Endodermal cell (in vitro differentiated cells): Measurements from ENCODE around the gene GPR3. TPM values are rescaled to one million over a fixed set of nuclear protein-coding genes. Genes with fewer than 3 reads are reported as not detected.
A peak's percentile ranks its signal among the peaks of the same experiment; 100 is the strongest.

Experiments used
- DNase-seq: peaks from one replicate; pipeline ENCODE4 v3.0.0-alpha.2; 2017
- H3K27ac ChIP-seq: 2 replicates; pipeline ENCODE4 v1.5.1; 2013; ENCODE audit warnings: mild to moderate bottlenecking, low read depth, low read length, moderate library complexity
- H3K27me3 ChIP-seq: 2 replicates; pipeline ENCODE4 v1.6.1; 2013; ENCODE audit warnings: mild to moderate bottlenecking, low read length, moderate library complexity; ENCODE audit not compliant: insufficient read depth, control insufficient read depth, poor library complexity, severe bottlenecking
- H3K36me3 ChIP-seq: 2 replicates; pipeline ENCODE4 v1.7.0; 2013; ENCODE audit warnings: mild to moderate bottlenecking, low read length, moderate library complexity; ENCODE audit not compliant: control insufficient read depth, insufficient read depth
- H3K4me1 ChIP-seq: one replicate; pipeline ENCODE4 v1.7.0; 2013; ENCODE audit warnings: low read length; ENCODE audit not compliant: control insufficient read depth, insufficient read depth
- H3K4me3 ChIP-seq: 2 replicates; pipeline ENCODE4 v1.5.1; 2013; ENCODE audit warnings: mild to moderate bottlenecking, low read length, moderate library complexity
- H3K9ac ChIP-seq: 2 replicates; pipeline ENCODE4 v1.6.1; 2013; ENCODE audit warnings: mild to moderate bottlenecking, low read length, moderate library complexity; ENCODE audit not compliant: poor library complexity, severe bottlenecking; ENCODE audit errors: extremely low read depth
- H3K9me3 ChIP-seq: 2 replicates; pipeline ENCODE4 v1.6.1; 2013; ENCODE audit warnings: mild to moderate bottlenecking, low read length, moderate library complexity; ENCODE audit not compliant: control insufficient read depth
- H3K27ac Mint-ChIP-seq: 2 replicates; pipeline ENCODE4 v1.8.0; 2020; ENCODE audit warnings: mixed read lengths
- H3K27me3 Mint-ChIP-seq: 2 replicates; pipeline ENCODE4 v1.8.0; 2021; ENCODE audit warnings: mild to moderate bottlenecking, mixed read lengths; ENCODE audit not compliant: insufficient read depth
- H3K36me3 Mint-ChIP-seq: 2 replicates; pipeline ENCODE4 v1.8.0; 2020; ENCODE audit warnings: low read depth, mixed read lengths
- H3K4me1 Mint-ChIP-seq: 2 replicates; pipeline ENCODE4 v1.8.0; 2020; ENCODE audit warnings: mixed read lengths
- H3K4me3 Mint-ChIP-seq: 2 replicates; pipeline ENCODE4 v1.8.0; 2020; ENCODE audit warnings: mild to moderate bottlenecking, moderate library complexity, mixed read lengths
- H3K9me3 Mint-ChIP-seq: 2 replicates; pipeline ENCODE4 v1.8.0; 2020; ENCODE audit warnings: mild to moderate bottlenecking, mixed read lengths
- CTCF ChIP-seq: fragments of 200-600 bp; sonication (generic); conservative IDR thresholded peaks from 2 replicates; pipeline ENCODE4 v1.5.0; 2021; ENCODE audit warnings: antibody characterized with exemption, mild to moderate bottlenecking
- WGBS, 2 experiments: methylation state at CpG; one replicate each; pipeline versions ENCODE4 v1.1.5 to v1.1.7; 2013; ENCODE audit warnings: missing lambda C conversion rate in 2 of 2, mixed read lengths in 1 of 2; ENCODE audit not compliant: insufficient coverage in 1 of 2, insufficient read length in 1 of 2; 5-methylcytosine and 5-hydroxymethylcytosine counted together
- long read RNA-seq, 4 experiments: library from polyadenylated mRNA in 2 of 4; library from RNA in 1 of 4; library from capped mRNA in 1 of 4; stranded (forward) in 3 of 4; unstranded in 1 of 4; transcript quantifications; one replicate each; pipeline ENCODE4 v2.0.0, GENCODE V29; 2020 to 2021; ENCODE audit warnings: inconsistent platforms in 1 of 4
- polyA plus RNA-seq, 2 experiments: library from polyadenylated mRNA; stranded (reverse); fragments of 50-300 nt; gene quantifications; one replicate each; pipeline ENCODE4 v1.2.3, GENCODE V29; 2013
- total RNA-seq, 2 donors: library from RNA; stranded (reverse); fragmentation: NEBNext Ultra II Directional in 1 of 2; extraction: Animal tissue kit (Norgen Biotek cat#: 25700) in 1 of 2; gene quantifications; 2 replicates in 1 of 2; 3 replicates in 1 of 2; pipeline ENCODE4 v1.2.1, GENCODE V29; 2021

The GPR3 gene
- 1 to 10 TPM; 3.5 to 4.1 TPM for total RNA-seq
- 4.5 TPM for polyA plus RNA-seq (2013, experiment 1 of 2)
- 4.5 TPM for polyA plus RNA-seq (2013, experiment 2 of 2)
- long read RNA-seq, experiment 1, partial matches to known transcripts: 0 of 2 reads
- long read RNA-seq, experiment 1, other reads (novel, unspliced or antisense): 2 of 2 reads
- long read RNA-seq, experiment 2, transcript GPR3-201 (2 exons, 2,115 nt): major isoform, 9 of 9 reads
- long read RNA-seq, experiment 2, partial matches to known transcripts: 0 of 9 reads
- long read RNA-seq, experiment 2, other reads (novel, unspliced or antisense): 0 of 9 reads
- long read RNA-seq, experiment 3, transcript GPR3-201 (2 exons, 2,115 nt): major isoform, 11 of 12 reads
- long read RNA-seq, experiment 3, partial matches to known transcripts: 0 of 12 reads
- long read RNA-seq, experiment 3, other reads (novel, unspliced or antisense): 1 of 12 reads
- long read RNA-seq, experiment 4, partial matches to known transcripts: 0 of 2 reads
- long read RNA-seq, experiment 4, other reads (novel, unspliced or antisense): 0 of 2 reads

- Histone ChIP-seq H3K4me1 (no peaks in the 10 kb centered on the region), H3K9me3 (no peaks in the 10 kb centered on the region), H3K27me3 (no peaks in the 10 kb centered on the region), H3K36me3 (no peaks in the 10 kb centered on the region), H3K9ac (peak within 1 kb of the TSS; percentile 85), H3K27ac (peak within 1 kb of the TSS; percentile 59), H3K4me3 (peak within 1 kb of the TSS; percentile 91)
- peak; percentile 97 for DNase-seq
- Mint-ChIP-seq H3K4me3 (peak within 1 kb of the TSS; percentile 85), H3K36me3 (no peaks in the 10 kb centered on the region), H3K27ac (peak within 1 kb of the TSS; percentile 94), H3K9me3 (no peaks in the 10 kb centered on the region), H3K4me1 (peaks cover 10% of the 10 kb centered on the region), H3K27me3 (no peaks in the 10 kb centered on the region)
- WGBS, 2 experiments: 6 to 14% methylated on average over 18 to 69 of the region's 69 CpGs
- peak; percentile 62 for TF ChIP-seq CTCF
These were observed at the start of gene GPR3 for GRCh38 chr1:27392096-27392777. Gene GPR3, plus strand, starts transcription at chr1:27392622. Its CDS starts 1,177 bp downstream, at chr1:27393799.

GRCh38 chr1:27342778-27343638 lies 49.4 kb upstream of the GPR3 start:
- H3K36me3 Mint-ChIP-seq: peaks cover 4% of the 10 kb centered on the region

More at GRCh38 chr1:27342778-27343638, 49.4 kb upstream of the GPR3 start:
- DNase-seq: peak; percentile 79
- Histone ChIP-seq H3K36me3 (no peaks in the 10 kb centered on the region), H3K9ac (no peak overlapping the region), H3K4me3 (no peak overlapping the region), H3K27me3 (no peaks in the 10 kb centered on the region), H3K9me3 (no peaks in the 10 kb centered on the region), H3K27ac (no peak overlapping the region), H3K4me1 (no peaks in the 10 kb centered on the region)
- H3K4me3 Mint-ChIP-seq: no peak overlapping the region
- TF ChIP-seq CTCF: no peak
- peaks cover 27% of the 10 kb centered on the region for H3K4me1 Mint-ChIP-seq
- H3K9me3 Mint-ChIP-seq: no peaks in the 10 kb centered on the region
- no peaks in the 10 kb centered on the region for H3K27me3 Mint-ChIP-seq
- no peak overlapping the region for H3K27ac Mint-ChIP-seq
- WGBS, 2 experiments: 79% methylated on average over 6 to 31 of the region's 31 CpGs
